ENCODE results near the gene MRPL49. TPM values are rescaled to one million over a fixed set of nuclear protein-coding genes. Genes with fewer than 3 reads are reported as not detected.

Gene MRPL49
- total and polyA plus RNA-seq, 2 of the 13 experiments (the other 11 are each of a cell fraction or from before 2014, with no cell fraction given): 39.2 to 53.3 TPM

GRCh38 chr11:65113361-65113756 lies 8.8 kb upstream of the MRPL49 start:
- peaks cover 37% of the 10 kb centered on the region for H3K4me1 ChIP-seq (ENCODE audit: insufficient read depth, low read length)
- peak overlapping the region; percentile 61 for H3K27ac ChIP-seq (ENCODE audit: extremely low read length, insufficient read depth, low read length)
- BruUV-seq (replicated peaks): no TSS peak
- no peak for TF ChIP-seq HNRNPUL1 (IDR thresholded peaks at IDR 0.05; ENCODE audit: low read depth, low read length)
- TF ChIP-seq NFE2L1 (CRISPR knock-in tag; IDR thresholded peaks at IDR 0.05; ENCODE audit: borderline replicate concordance): no peak
- no peak for TF ChIP-seq ARID3A (IDR thresholded peaks at IDR 0.05; ENCODE audit: low read depth, low read length)
- TF ChIP-seq SYNCRIP (IDR thresholded peaks at IDR 0.05; ENCODE audit: insufficient read depth, low read depth, low read length): no peak
- TF ChIP-seq ATF2 (CRISPR knock-in tag; IDR thresholded peaks at IDR 0.05): no peak
- no peak for TF ChIP-seq WIZ (CRISPR knock-in tag; IDR thresholded peaks at IDR 0.05)
- peak; percentile 3 for TF ChIP-seq RBM22 (optimal IDR thresholded peaks at IDR 0.05; ENCODE audit: low read length)
- no peak for TF ChIP-seq JUND (CRISPR knock-in tag; IDR thresholded peaks at IDR 0.05)
- no peak for TF ChIP-seq ZNF788 (CRISPR knock-in tag; IDR thresholded peaks at IDR 0.05; ENCODE audit: borderline replicate concordance)
- TF ChIP-seq ZBTB38 (CRISPR knock-in tag; IDR thresholded peaks at IDR 0.05): peak; percentile 5; the same call in 1 of the 2 replicates
- no peak for TF ChIP-seq DDIT3 (CRISPR knock-in tag; IDR thresholded peaks at IDR 0.05)
- 0 out of 2 replicates have a peak, but pooled peaks have one; percentile 1 for TF ChIP-seq TGIF2 (CRISPR knock-in tag; IDR thresholded peaks at IDR 0.05)
- TF ChIP-seq NFKBIZ (CRISPR knock-in tag; IDR thresholded peaks at IDR 0.05): no peak
- TF ChIP-seq CHCHD3 (CRISPR knock-in tag; IDR thresholded peaks at IDR 0.05): no peak
- TF ChIP-seq SOX5 (CRISPR knock-in tag; IDR thresholded peaks at IDR 0.05; ENCODE audit: borderline replicate concordance): no peak
- TF ChIP-seq CHD2 (IDR thresholded peaks at IDR 0.05; ENCODE audit: low read depth, low read length): no peak
- TF ChIP-seq PCBP1 (IDR thresholded peaks at IDR 0.05; ENCODE audit: borderline replicate concordance, low read depth, low read length): no peak
- TF ChIP-seq KMT2A (CRISPR knock-in tag; IDR thresholded peaks at IDR 0.05): 0 out of 2 replicates have a peak, but pooled peaks have one; percentile 26
- peak; percentile 66; the same call in 1 of the 2 replicates for TF ChIP-seq ZNF652 (CRISPR knock-in tag; IDR thresholded peaks at IDR 0.05; ENCODE audit: borderline replicate concordance, low read depth)
- no peak for TF ChIP-seq IRF9 (CRISPR knock-in tag; IDR thresholded peaks at IDR 0.05; ENCODE audit: borderline replicate concordance)
- TF ChIP-seq YY1 (IDR thresholded peaks at IDR 0.05; ENCODE audit: insufficient read depth, insufficient replicate concordance, low read depth, low read length): no peak

More at GRCh38 chr11:65113361-65113756, 8.8 kb upstream of the MRPL49 start:
- peaks cover 1 to 9% of the 10 kb centered on the region in 2 experiments; a peak in 4 of 5 replicates for H3K36me3 ChIP-seq (replicated peaks in 1 of 2; ENCODE audit: control insufficient read depth in 1 of 2, insufficient read depth in 2 of 2, low read length in 2 of 2)
- H3K27me3 ChIP-seq (ENCODE audit: control insufficient read depth in 1 of 2, insufficient read depth in 2 of 2, low read length in 2 of 2): no peaks in the 10 kb centered on the region
- intact Hi-C loops (cut with micrococcal nuclease; ENCODE audit: unreplicated experiment) (loop anchor here (2.0 kb wide), 1 partner anchor 67 kb away; the partner anchor contains the start of gene CAPN1), in situ Hi-C loops (cut with HindIII; ENCODE audit: extremely low pct_ligation_motif_present, low pct_unique_long_range_greater_than_20kb) (loop anchor here (5.0 kb wide), 1 partner anchor 69 kb away; the partner anchor contains the start of gene CAPN1)
- DNase-seq (ENCODE audit: low spot score): no peak
- no peak for FAIRE-seq
- H3K79me2 ChIP-seq (ENCODE audit: insufficient read depth, low read length): peaks cover 10% of the 10 kb centered on the region
- H4K20me1 ChIP-seq (ENCODE audit: insufficient read depth, low read length): no peaks in the 10 kb centered on the region
- no peak overlapping the region for H2AFZ ChIP-seq (ENCODE audit: low read length)
- ChIA-PET POLR2A (interaction anchor here (0.7 to 5.0 kb wide), 8 partner anchors 9 to 259 kb away, joined by 3 to 86 read pairs (median 34); partner anchors contain the start of genes CAPN1, FAU, MRPL49 and SAC3D1), CTCF (ENCODE audit: low intra/inter-chr PET ratio, low total read pairs) (no interaction called here)
- no peaks in the 10 kb centered on the region for H3K9me3 ChIP-seq (ENCODE audit: low read length)
- peak overlapping the region; percentile 65 to 98 (median 95) for H3K4me3 ChIP-seq (replicated peaks in 1 of 3; ENCODE audit: insufficient read depth in 1 of 3, low read depth in 2 of 3, low read length in 3 of 3)
- peak overlapping the region; percentile 84 for H3K9ac ChIP-seq (ENCODE audit: insufficient read depth, low read depth, low read length)
- peak overlapping the region; percentile 96 for H3K4me2 ChIP-seq (ENCODE audit: low read depth, low read length)
- ATAC-seq: no peak
- WGBS (ENCODE audit: low lambda C conversion rate): 28% methylated on average over 11 of the region's 14 CpGs

All from HepG2 (cell line).